ENCODE measurements around the gene CSRP2. TPM values are rescaled to one million over a fixed set of nuclear protein-coding genes. Genes with fewer than 3 reads are reported as not detected.

CSRP2 gene
- total RNA-seq, 4 donors from 2014 or later: 14.8 to 95.6 (median 24.7) TPM

DNA sequence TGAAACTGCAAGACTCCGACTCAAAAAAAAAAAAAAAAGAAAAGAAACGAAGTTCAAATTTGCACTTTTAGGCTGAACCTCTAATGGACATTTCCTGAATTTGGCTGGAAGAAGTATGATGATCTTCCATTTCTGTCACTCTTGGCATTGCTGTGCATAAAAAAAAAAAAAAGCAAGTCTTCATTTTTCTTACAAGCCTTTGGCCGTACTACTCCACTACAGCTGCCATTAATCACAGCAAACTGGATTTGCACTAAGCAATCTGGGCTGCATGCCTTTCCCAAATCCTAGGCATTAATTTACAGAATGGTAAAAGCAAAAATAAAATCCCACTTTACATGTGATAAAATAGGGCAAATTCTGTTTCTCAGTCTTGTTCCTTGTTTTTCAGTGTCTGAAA lies 7.1 kb downstream of the CSRP2 start:
- TF ChIP-seq, protein P1, sequence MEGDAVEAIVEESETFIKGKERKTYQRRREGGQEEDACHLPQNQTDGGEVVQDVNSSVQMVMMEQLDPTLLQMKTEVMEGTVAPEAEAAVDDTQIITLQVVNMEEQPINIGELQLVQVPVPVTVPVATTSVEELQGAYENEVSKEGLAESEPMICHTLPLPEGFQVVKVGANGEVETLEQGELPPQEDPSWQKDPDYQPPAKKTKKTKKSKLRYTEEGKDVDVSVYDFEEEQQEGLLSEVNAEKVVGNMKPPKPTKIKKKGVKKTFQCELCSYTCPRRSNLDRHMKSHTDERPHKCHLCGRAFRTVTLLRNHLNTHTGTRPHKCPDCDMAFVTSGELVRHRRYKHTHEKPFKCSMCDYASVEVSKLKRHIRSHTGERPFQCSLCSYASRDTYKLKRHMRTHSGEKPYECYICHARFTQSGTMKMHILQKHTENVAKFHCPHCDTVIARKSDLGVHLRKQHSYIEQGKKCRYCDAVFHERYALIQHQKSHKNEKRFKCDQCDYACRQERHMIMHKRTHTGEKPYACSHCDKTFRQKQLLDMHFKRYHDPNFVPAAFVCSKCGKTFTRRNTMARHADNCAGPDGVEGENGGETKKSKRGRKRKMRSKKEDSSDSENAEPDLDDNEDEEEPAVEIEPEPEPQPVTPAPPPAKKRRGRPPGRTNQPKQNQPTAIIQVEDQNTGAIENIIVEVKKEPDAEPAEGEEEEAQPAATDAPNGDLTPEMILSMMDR (IDR thresholded peaks at IDR 0.05; ENCODE audit: low read depth): no peak

DNA sequence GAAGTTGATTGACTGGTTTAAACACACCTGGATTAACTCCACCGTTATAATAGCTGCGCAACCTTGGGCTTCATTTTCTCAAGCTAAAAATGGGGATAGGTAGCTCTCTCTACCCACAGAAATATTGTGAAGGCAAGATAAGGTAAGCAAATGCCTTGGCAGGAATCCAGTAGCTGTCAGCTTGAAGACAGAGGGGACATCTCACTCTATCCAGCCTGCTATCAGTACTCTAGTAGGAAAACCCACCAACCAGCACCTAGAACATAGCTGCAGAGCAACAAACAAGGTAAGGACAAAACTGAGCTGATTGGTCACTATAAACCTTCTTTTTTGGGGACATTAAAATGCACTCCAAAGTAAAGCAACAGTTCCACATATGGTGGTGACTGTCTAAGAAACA lies 7.7 kb downstream of the CSRP2 start:
- TF ChIP-seq, protein P1 (IDR thresholded peaks at IDR 0.05; ENCODE audit: low read depth): no peak

DNA sequence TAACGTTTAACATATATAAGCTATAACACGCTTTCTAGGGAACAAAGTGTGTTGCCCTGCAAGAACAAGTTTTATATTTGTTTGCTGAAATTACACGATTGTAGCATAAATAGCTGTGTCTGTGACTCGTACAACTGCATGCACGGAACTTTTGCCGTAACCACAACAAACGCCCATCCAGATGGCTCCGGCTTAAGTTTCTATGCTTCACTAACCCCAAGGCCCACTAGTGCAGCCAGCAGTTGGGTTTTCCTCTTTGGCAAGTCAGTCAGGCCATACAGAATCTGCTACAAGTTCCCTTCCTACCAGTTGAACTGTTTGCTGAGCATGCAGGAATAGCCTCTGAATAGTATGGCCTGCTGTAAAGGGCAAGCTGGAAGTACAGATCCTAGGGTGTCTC lies 12.1 kb downstream of the CSRP2 start:
- TF ChIP-seq, protein P1 (IDR thresholded peaks at IDR 0.05; ENCODE audit: low read depth): no peak

DNA sequence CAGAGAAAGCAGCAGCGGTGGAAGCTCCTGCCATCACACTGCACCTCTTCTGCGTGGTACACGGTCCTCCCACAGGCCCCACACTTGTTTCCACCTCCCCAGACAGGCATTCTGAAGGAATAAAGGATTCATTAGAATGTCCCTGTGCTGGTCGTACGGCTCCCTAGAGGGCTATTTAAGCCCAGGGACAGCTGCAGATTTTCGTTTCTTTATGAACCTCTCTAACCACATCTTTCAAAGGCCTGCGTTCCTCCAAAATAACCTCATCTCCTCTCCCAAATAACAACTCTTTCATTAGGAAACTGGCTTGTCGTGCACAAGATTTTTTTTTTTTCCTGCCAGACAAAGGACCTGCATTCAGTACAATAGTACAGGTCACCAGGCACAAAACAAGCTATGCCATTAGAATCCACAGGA lies 12.7 kb downstream of the CSRP2 start:
- TF ChIP-seq, protein P1 (IDR thresholded peaks at IDR 0.05; ENCODE audit: low read depth): no peak

DNA sequence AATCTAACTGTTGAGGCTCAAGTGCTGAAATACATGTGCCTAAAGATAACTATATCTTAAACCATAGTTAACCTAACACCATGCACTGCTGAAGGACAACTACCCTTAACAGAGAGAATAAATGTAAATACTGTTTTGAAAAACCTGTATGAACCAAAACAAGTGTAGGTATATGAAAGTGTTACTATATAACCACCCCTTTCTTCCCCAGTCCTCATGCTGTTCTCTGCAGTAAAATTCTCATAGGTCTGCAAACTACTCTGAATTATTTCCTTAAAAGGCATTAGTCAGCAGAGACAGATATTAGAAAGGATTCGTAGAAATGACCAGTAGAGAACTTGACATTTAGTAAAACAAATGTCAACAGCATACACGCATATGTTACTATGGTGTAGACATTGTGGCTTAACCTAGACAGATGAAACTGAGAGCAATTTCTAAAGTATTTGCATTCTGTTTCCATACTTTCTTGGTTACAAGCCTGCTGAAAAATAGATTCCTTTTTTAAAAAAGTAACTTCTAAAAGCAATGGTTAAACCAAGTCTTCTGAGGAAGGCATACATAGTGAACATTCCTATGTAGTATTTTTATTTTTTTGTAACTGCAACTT lies 13.9 kb downstream of the CSRP2 start:
- TF ChIP-seq, protein P1 (IDR thresholded peaks at IDR 0.05; ENCODE audit: low read depth): no peak

- TF ChIP-seq, protein P1 (IDR thresholded peaks at IDR 0.05; ENCODE audit: low read depth): no peak
These were observed 15.0 kb downstream of the CSRP2 start for GRCh38 chr12:76863837-76864236.

DNA sequence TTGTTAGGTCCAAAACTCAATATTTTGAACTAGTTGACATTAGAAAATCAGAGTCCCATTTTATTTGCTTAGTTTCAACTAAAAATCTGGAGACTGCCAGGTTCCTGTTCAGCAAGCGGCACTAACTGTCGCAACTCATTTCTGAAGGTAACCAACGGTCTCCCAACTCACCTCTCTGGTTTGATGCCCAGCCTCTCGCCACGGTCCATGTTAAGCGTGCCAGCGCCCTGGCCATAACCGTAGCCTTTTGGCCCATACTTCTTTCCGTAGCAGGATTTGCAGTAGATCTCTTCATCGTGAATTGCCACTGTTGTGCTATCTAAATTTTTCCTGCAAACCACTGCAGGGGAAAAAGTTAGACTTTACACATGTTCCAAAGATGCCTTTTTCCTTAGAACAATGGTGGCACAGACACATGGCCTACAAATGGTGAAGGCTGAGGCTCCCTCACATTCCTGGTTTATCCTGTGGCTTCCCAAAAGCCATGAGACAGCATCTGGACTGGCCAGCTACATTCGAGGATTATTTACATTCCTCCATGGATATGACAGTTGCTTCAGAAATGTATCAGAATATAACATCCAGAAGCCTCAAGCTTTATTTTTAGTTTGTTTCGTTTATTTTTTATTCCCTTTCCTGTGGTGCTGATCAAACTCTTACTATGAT lies 15.7 kb downstream of the CSRP2 start:
- TF ChIP-seq, protein P1 (IDR thresholded peaks at IDR 0.05; ENCODE audit: low read depth): no peak

Data from subcutaneous adipose tissue (tissue), 4 donors.